ENCODE results near the gene RNF152.

DNA sequence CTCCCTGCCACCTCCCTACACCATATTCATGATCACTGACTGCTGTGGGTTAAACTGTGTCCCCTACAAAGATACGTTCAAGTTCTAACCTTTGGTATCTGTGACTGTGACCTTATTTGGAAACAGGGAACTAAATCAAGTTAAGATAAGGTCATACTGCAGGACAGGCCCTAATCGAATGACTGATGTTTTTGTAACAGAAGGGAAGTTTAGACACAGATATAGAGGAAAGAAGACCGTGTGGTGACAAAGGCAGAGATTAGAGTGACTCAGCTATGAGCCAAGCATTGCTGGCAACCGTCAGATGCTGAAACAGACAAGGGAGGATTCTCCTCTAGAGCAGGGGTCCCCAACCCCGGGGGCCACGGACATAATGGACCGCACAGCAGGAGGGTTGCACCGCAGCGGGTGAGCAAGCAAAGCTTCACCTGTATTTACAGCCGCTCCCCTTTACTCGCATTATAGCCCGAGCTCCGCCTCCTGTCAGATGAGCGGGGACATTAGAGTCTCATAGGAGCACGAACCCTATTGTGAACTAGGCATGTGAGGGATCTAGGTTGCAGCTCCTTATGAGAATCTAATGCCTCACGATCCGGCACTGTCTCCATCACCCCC lies 28.9 kb upstream of the RNF152 start:
- TF ChIP-seq POLR2A (IDR thresholded peaks at IDR 0.05): no peak
- TF ChIP-seq, protein P1, sequence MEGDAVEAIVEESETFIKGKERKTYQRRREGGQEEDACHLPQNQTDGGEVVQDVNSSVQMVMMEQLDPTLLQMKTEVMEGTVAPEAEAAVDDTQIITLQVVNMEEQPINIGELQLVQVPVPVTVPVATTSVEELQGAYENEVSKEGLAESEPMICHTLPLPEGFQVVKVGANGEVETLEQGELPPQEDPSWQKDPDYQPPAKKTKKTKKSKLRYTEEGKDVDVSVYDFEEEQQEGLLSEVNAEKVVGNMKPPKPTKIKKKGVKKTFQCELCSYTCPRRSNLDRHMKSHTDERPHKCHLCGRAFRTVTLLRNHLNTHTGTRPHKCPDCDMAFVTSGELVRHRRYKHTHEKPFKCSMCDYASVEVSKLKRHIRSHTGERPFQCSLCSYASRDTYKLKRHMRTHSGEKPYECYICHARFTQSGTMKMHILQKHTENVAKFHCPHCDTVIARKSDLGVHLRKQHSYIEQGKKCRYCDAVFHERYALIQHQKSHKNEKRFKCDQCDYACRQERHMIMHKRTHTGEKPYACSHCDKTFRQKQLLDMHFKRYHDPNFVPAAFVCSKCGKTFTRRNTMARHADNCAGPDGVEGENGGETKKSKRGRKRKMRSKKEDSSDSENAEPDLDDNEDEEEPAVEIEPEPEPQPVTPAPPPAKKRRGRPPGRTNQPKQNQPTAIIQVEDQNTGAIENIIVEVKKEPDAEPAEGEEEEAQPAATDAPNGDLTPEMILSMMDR (IDR thresholded peaks at IDR 0.05): no peak
